Measurements from ENCODE around the gene HEMGN. TPM values are rescaled to one million over a fixed set of nuclear protein-coding genes. Genes with fewer than 3 reads are reported as not detected.

The HEMGN gene, protein sequence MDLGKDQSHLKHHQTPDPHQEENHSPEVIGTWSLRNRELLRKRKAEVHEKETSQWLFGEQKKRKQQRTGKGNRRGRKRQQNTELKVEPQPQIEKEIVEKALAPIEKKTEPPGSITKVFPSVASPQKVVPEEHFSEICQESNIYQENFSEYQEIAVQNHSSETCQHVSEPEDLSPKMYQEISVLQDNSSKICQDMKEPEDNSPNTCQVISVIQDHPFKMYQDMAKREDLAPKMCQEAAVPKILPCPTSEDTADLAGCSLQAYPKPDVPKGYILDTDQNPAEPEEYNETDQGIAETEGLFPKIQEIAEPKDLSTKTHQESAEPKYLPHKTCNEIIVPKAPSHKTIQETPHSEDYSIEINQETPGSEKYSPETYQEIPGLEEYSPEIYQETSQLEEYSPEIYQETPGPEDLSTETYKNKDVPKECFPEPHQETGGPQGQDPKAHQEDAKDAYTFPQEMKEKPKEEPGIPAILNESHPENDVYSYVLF
- 1 to 10 TPM in 1 of 2 donors, not detected in 1; 1.4 TPM for total RNA-seq

DNA sequence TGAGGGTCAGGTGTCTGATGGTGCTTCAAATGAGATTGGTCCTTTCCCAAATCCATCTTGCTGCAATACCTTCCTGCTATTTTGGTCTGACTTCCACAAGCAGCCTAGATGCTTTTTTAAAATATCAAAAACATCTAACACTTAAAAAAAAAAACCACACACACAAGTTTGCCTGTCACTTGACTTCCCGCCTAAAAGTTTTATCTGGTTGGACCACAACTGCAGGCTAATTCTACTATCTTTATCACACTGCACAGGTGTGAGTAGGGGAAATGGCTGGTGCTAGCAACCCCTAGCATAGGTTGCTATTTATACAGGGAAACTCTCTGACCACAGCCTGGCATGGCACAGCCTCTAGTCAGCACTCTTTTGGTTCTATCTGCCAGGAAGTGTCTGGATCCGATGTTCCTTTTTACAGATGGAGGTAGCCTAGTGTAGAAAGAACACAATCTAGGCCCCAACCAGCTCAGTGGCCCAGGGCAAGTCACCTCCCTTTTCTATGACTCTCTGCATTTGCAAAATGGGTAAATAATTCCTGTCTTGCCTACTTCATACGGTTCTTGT, at the start of gene HEMGN:
HEMGN (minus strand) TSS at position 92 of the 564 bp plus-strand sequence; CDS start at position 56, 36 bp downstream.
- Histone ChIP-seq H3K36me3 (no peaks in the 10 kb centered on the region), H3K4me1 (replicated peaks) (no peaks in the 10 kb centered on the region), H3K4me3 (no peak within 1 kb of the TSS), H3K9me3 (no peaks in the 10 kb centered on the region), H3K27me3 (replicated peaks; ENCODE audit: insufficient read depth) (no peaks in the 10 kb centered on the region), H3K27ac (no peak within 1 kb of the TSS)
- no peak for TF ChIP-seq POLR2AphosphoS5 (IDR thresholded peaks at IDR 0.05)
- TF ChIP-seq POLR2A (IDR thresholded peaks at IDR 0.05), result no peak
- TF ChIP-seq, protein P1, sequence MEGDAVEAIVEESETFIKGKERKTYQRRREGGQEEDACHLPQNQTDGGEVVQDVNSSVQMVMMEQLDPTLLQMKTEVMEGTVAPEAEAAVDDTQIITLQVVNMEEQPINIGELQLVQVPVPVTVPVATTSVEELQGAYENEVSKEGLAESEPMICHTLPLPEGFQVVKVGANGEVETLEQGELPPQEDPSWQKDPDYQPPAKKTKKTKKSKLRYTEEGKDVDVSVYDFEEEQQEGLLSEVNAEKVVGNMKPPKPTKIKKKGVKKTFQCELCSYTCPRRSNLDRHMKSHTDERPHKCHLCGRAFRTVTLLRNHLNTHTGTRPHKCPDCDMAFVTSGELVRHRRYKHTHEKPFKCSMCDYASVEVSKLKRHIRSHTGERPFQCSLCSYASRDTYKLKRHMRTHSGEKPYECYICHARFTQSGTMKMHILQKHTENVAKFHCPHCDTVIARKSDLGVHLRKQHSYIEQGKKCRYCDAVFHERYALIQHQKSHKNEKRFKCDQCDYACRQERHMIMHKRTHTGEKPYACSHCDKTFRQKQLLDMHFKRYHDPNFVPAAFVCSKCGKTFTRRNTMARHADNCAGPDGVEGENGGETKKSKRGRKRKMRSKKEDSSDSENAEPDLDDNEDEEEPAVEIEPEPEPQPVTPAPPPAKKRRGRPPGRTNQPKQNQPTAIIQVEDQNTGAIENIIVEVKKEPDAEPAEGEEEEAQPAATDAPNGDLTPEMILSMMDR (IDR thresholded peaks at IDR 0.05), result no peak
- WGBS, result 74% methylated on average over 3 of the region's 3 CpGs
- no peak for DNase-seq (ENCODE audit: low spot score)
- intact Hi-C loops (cut with DNase I), result no loop called here

DNA sequence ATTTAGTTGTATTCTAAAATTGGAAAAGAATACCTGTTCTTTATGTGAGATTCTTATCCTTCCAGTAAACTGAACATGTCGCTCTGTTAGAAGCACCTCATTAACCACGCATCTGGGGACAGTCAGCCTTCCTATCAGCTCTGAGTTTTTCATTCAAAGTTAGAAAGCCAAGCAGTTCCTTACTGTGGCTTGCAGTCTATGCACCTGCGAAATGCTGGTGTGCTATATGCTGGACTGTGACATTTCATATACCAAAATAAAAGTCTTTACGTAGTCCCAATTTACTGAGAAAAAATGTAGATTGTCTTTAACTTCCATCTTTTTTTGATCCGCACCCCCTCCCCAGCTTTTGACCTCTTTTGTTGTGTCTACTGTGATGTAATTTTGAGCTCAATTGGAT, 49.5 kb upstream of the HEMGN start:
- Histone ChIP-seq H3K4me3 (no peak overlapping the region), H3K27ac (no peak overlapping the region), H3K27me3 (replicated peaks; ENCODE audit: insufficient read depth) (no peaks in the 10 kb centered on the region), H3K4me1 (replicated peaks) (peaks cover 5% of the 10 kb centered on the region), H3K9me3 (no peaks in the 10 kb centered on the region), H3K36me3 (no peaks in the 10 kb centered on the region)
- no peak for TF ChIP-seq POLR2A (IDR thresholded peaks at IDR 0.05)
- TF ChIP-seq, protein P1 (IDR thresholded peaks at IDR 0.05), result no peak
- TF ChIP-seq POLR2AphosphoS5 (IDR thresholded peaks at IDR 0.05), result no peak
- WGBS, result 73% methylated on average over 5 of the region's 5 CpGs
- intact Hi-C loops (cut with DNase I), result loop anchor here (5.0 kb wide), 1 partner anchor 50 kb away; no protein-coding TSS in a partner anchor
- DNase-seq (ENCODE audit: low spot score), result no peak

DNA sequence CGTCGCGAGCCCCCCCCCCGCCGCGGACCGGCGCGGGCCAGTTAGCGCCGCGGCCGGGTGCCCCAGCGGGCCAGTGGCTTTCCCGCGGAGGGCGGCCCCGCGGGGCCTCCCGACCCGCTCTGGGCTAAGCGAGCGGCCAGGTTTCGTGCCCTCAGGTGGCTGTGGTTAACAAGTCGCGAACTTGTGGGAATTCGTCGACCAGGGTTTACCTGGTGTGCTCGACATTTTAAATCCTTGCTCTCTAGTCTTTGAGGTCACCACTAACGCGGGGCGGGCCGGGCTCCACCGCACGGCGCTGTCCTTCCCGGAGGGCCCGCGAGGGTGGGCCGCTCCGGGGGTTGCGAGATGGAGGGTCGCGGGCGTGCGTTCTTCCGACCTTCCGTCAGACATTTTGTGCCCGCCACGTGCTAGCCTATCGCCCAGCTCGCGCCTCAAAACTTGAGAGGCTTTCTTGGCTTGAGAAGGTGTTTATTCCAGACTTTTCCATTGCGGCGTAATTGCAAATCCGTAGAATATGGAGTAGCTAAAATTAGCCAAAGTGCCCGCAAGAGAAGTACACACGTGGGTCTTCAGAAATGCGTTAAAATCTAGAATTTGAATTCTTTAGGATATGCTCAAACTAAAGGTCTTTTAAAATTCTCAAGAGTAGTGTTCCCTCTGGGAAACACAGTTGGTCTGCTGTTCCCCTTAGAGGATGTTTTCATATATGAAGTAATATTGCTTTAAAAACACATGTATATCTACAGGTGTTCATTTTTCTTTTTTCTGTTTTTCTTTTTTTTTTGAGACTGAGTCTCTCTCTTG, 47.3 kb upstream of the HEMGN start:
- Histone ChIP-seq H3K36me3 (no peaks in the 10 kb centered on the region), H3K4me1 (replicated peaks) (peaks cover 9% of the 10 kb centered on the region), H3K9me3 (no peaks in the 10 kb centered on the region), H3K27ac (peak overlapping the region; percentile 97 to 99), H3K27me3 (replicated peaks; ENCODE audit: insufficient read depth) (no peaks in the 10 kb centered on the region), H3K4me3 (peak overlapping the region; percentile 95 to 97)
- intact Hi-C loops (cut with DNase I), result loop anchor here (5.0 kb wide), 1 partner anchor 52 kb away; no protein-coding TSS in a partner anchor
- WGBS, result 26% methylated on average over 50 of the region's 59 CpGs
- DNase-seq (ENCODE audit: low spot score), result no peak
- TF ChIP-seq POLR2A (IDR thresholded peaks at IDR 0.05) (no peak), POLR2AphosphoS5 (IDR thresholded peaks at IDR 0.05) (no peak)
- TF ChIP-seq, protein P1 (IDR thresholded peaks at IDR 0.05), result no peak

- H3K27ac ChIP-seq, result peak overlapping the region; percentile 97 to 99
- H3K4me1 ChIP-seq (replicated peaks), result peaks cover 9% of the 10 kb centered on the region
- H3K36me3 ChIP-seq, result no peaks in the 10 kb centered on the region
- no peaks in the 10 kb centered on the region for H3K27me3 ChIP-seq (replicated peaks; ENCODE audit: insufficient read depth)
- peak overlapping the region; percentile 95 to 97 for H3K4me3 ChIP-seq
- no peaks in the 10 kb centered on the region for H3K9me3 ChIP-seq
- 0% methylated on average over 33 of the region's 116 CpGs for whole genome bisulfite sequencing
- peak; percentile 65 for TF ChIP-seq POLR2A (IDR thresholded peaks at IDR 0.05)
- TF ChIP-seq POLR2AphosphoS5 (IDR thresholded peaks at IDR 0.05), result no peak
- TF ChIP-seq, protein P1 (IDR thresholded peaks at IDR 0.05), result peak in 1 of 4 experiments; percentile 9
- peak; percentile 67 for DNase-seq (ENCODE audit: low spot score)
- intact Hi-C loops (cut with DNase I), result loop anchor here (5.0 kb wide), 1 partner anchor 53 kb away; no protein-coding TSS in a partner anchor
These were observed 46.5 kb upstream of the HEMGN start for GRCh38 chr9:97984188-97985057.
